Neural crest cell (in vitro differentiated cells): ENCODE data around the gene LMX1B. TPM values are rescaled to one million over a fixed set of nuclear protein-coding genes. Genes with fewer than 3 reads are reported as not detected.
"Not testable (repeated sequence)": the region's sequence is repeated elsewhere in the genome, so short reads cannot be mapped to it uniquely, and the experiment has no call there.

Experiments
- DNase-seq: peaks from one replicate; pipeline ENCODE4 v3.0.0; 2021; ENCODE audit warnings: low read depth, mixed read lengths, low spot score
- H3K27ac Mint-ChIP-seq: one replicate; pipeline ENCODE4 v1.8.0; 2021; ENCODE audit warnings: mild to moderate bottlenecking, mixed read lengths; ENCODE audit not compliant: unreplicated experiment
- H3K27me3 Mint-ChIP-seq: 2 replicates; pipeline ENCODE4 v1.8.0; 2021; ENCODE audit warnings: low read depth, mild to moderate bottlenecking, mixed read lengths
- H3K36me3 Mint-ChIP-seq: 2 replicates; pipeline ENCODE4 v1.8.0; 2021; ENCODE audit warnings: low read depth, mild to moderate bottlenecking, mixed read lengths
- H3K4me1 Mint-ChIP-seq: 2 replicates; pipeline ENCODE4 v1.8.0; 2021; ENCODE audit warnings: mixed read lengths
- H3K4me3 Mint-ChIP-seq: one replicate; pipeline ENCODE4 v1.8.0; 2021; ENCODE audit warnings: mild to moderate bottlenecking, mixed read lengths
- H3K9me3 Mint-ChIP-seq: 2 replicates; pipeline ENCODE4 v1.8.0; 2021; ENCODE audit warnings: mixed read lengths
- CTCF ChIP-seq: fragments of 200-600 bp; sonication (generic); conservative IDR thresholded peaks from 2 replicates; pipeline ENCODE4 v1.5.0; 2021; ENCODE audit warnings: antibody characterized with exemption, mild to moderate bottlenecking
- total RNA-seq: library from RNA; stranded (reverse); gene quantifications from 2 replicates; pipeline ENCODE4 v1.2.1, GENCODE V29; 2021

Gene LMX1B
- total RNA-seq, 1 donor from 2014 or later, result 10.5 TPM

GRCh38 chr9:126578029-126578428 is 35.7 kb upstream of the LMX1B start:
- H3K27ac Mint-ChIP-seq, result no peak overlapping the region
- peaks cover 11% of the 10 kb centered on the region for H3K27me3 Mint-ChIP-seq
- TF ChIP-seq CTCF, result no peak
- no peaks in the 10 kb centered on the region for H3K9me3 Mint-ChIP-seq
- H3K36me3 Mint-ChIP-seq, result no peaks in the 10 kb centered on the region
- no peaks in the 10 kb centered on the region for H3K4me1 Mint-ChIP-seq
- DNase-seq, result no peak
- no peak overlapping the region for H3K4me3 Mint-ChIP-seq

- peaks cover 15% of the 10 kb centered on the region for H3K27me3 Mint-ChIP-seq
- not testable (repeated sequence) for H3K36me3 Mint-ChIP-seq, H3K4me1 Mint-ChIP-seq, DNase-seq, H3K4me3 Mint-ChIP-seq, H3K27ac Mint-ChIP-seq, H3K9me3 Mint-ChIP-seq
Observed at GRCh38 chr9:126580319-126580718, 33.4 kb upstream of the LMX1B start.

- DNase-seq, result no peak
- Mint-ChIP-seq H3K27me3 (peaks cover 15% of the 10 kb centered on the region), H3K4me1 (peaks cover 11% of the 10 kb centered on the region), H3K27ac (no peak overlapping the region), H3K4me3 (no peak overlapping the region), H3K36me3 (no peaks in the 10 kb centered on the region), H3K9me3 (no peaks in the 10 kb centered on the region)
- TF ChIP-seq CTCF, result no peak
Observed at GRCh38 chr9:126581893-126582292, 31.8 kb upstream of the LMX1B start.

GRCh38 chr9:126582427-126582826 is 31.3 kb upstream of the LMX1B start:
- H3K27me3 Mint-ChIP-seq, result peaks cover 15% of the 10 kb centered on the region
- H3K9me3 Mint-ChIP-seq, result no peaks in the 10 kb centered on the region
- H3K36me3 Mint-ChIP-seq, result no peaks in the 10 kb centered on the region
- H3K4me1 Mint-ChIP-seq, result peaks cover 16% of the 10 kb centered on the region
- H3K27ac Mint-ChIP-seq, result no peak overlapping the region
- no peak overlapping the region for H3K4me3 Mint-ChIP-seq
- no peak for DNase-seq
- no peak for TF ChIP-seq CTCF

GRCh38 chr9:126583144-126583760 is 30.5 kb upstream of the LMX1B start:
- Mint-ChIP-seq H3K36me3 (no peaks in the 10 kb centered on the region), H3K27ac (no peak overlapping the region), H3K4me1 (peaks cover 24% of the 10 kb centered on the region), H3K4me3 (no peak overlapping the region), H3K9me3 (no peaks in the 10 kb centered on the region), H3K27me3 (peaks cover 15% of the 10 kb centered on the region)
- no peak for DNase-seq
- no peak for TF ChIP-seq CTCF

GRCh38 chr9:126584611-126585010 is 29.1 kb upstream of the LMX1B start:
- Mint-ChIP-seq H3K9me3 (no peaks in the 10 kb centered on the region), H3K4me1 (peaks cover 29% of the 10 kb centered on the region), H3K27ac (no peak overlapping the region), H3K36me3 (no peaks in the 10 kb centered on the region), H3K4me3 (no peak overlapping the region), H3K27me3 (peaks cover 12% of the 10 kb centered on the region)
- no peak for TF ChIP-seq CTCF
- DNase-seq, result no peak
